H1 (cell line): ENCODE measurements around the gene ABHD4. TPM values are rescaled to one million over a fixed set of nuclear protein-coding genes. Genes with fewer than 3 reads are reported as not detected.
"Not testable (repeated sequence)": the region's sequence is repeated elsewhere in the genome, so short reads cannot be mapped to it uniquely, and the experiment has no call there.

Experiments used
- CTCF ChIA-PET: fragments of 300-600 bp; sonication (Branson Sonifier 250); formaldehyde crosslinking; loops from one replicate; lab custom pipeline; 2021; ENCODE audit not compliant: partially characterized antibody; lab: Charles Lee
- POLR2A ChIA-PET: fragments of 300-600 bp; sonication (Branson Sonifier 250); formaldehyde crosslinking; loops from one replicate; lab custom pipeline; 2021; ENCODE audit warnings: inconsistent platforms; ENCODE audit not compliant: partially characterized antibody; lab: Charles Lee
- DNase-seq, 2 experiments: peaks; one replicate each; pipeline versions ENCODE4 v3.0.0 to v3.0.0-alpha.2; 2010 to 2022; ENCODE audit warnings: low spot score in 2 of 2, low read depth in 1 of 2, mixed read lengths in 1 of 2
- FAIRE-seq: peaks from 2 replicates; lab custom pipeline; 2011; peaks lifted over from hg19 to GRCh38; lab: Jason Lieb, UNC
- H2AFZ ChIP-seq: 2 replicates; pipeline ENCODE4 v1.8.1; 2012; ENCODE audit warnings: low read length, inconsistent platforms
- H2AK5ac ChIP-seq: 2 replicates; pipeline ENCODE4 v1.6.1; 2013; ENCODE audit warnings: low read depth, low read length
- H2BK120ac ChIP-seq: replicated peaks from 2 replicates; pipeline ENCODE3; 2013; ENCODE audit warnings: low read depth, low read length, inconsistent platforms
- H2BK12ac ChIP-seq: 2 replicates; pipeline ENCODE4 v1.6.1; 2013; ENCODE audit warnings: low read depth, low read length
- H2BK15ac ChIP-seq: 2 replicates; pipeline ENCODE4 v1.6.1; 2013; ENCODE audit warnings: low read length
- H2BK20ac ChIP-seq: 2 replicates; pipeline ENCODE4 v1.6.1; 2013; ENCODE audit warnings: low read length
- H2BK5ac ChIP-seq: 2 replicates; pipeline ENCODE4 v1.6.1; 2013; ENCODE audit warnings: low read depth, low read length
- H3K14ac ChIP-seq: 2 replicates; pipeline ENCODE4 v1.6.1; 2013; ENCODE audit warnings: inconsistent platforms; ENCODE audit not compliant: insufficient read length
- H3K18ac ChIP-seq: 2 replicates; pipeline ENCODE4 v1.6.1; 2013; ENCODE audit warnings: low read length; ENCODE audit errors: extremely low read depth
- H3K23ac ChIP-seq: 2 replicates; pipeline ENCODE4 v1.6.1; 2013; ENCODE audit warnings: inconsistent platforms; ENCODE audit not compliant: insufficient read length
- H3K23me2 ChIP-seq: 2 replicates; pipeline ENCODE4 v1.6.1; 2013; ENCODE audit warnings: low read depth, low read length
- H3K27ac ChIP-seq: 2 replicates; pipeline ENCODE4 v1.6.1; 2011; ENCODE audit warnings: low read depth, low read length, inconsistent platforms
- H3K27me3 ChIP-seq, 4 experiments: replicated peaks in 1 of 4; 1 replicate in 1 of 4; 2 replicates in 3 of 4; pipeline versions ENCODE4 v1.6.1 to v1.8.1; 2011 to 2013; ENCODE audit warnings: low read length in 3 of 4, mild to moderate bottlenecking in 3 of 4, inconsistent platforms in 2 of 4, mixed read lengths in 2 of 4, moderate library complexity in 1 of 4; ENCODE audit not compliant: control insufficient read depth in 3 of 4, insufficient read depth in 3 of 4; ENCODE audit errors: extremely low read depth in 1 of 4
- H3K36me3 ChIP-seq, 4 experiments: 2 replicates each; pipeline versions ENCODE4 v1.6.1 to v1.8.1; 2011 to 2013; ENCODE audit warnings: mild to moderate bottlenecking in 4 of 4, low read length in 3 of 4, moderate library complexity in 2 of 4, control low read depth in 1 of 4, inconsistent platforms in 1 of 4; ENCODE audit not compliant: insufficient read depth in 4 of 4, control insufficient read depth in 2 of 4
- H3K4ac ChIP-seq: replicated peaks from 2 replicates; pipeline ENCODE3; 2013; ENCODE audit warnings: low read length, low read depth, mixed read lengths, inconsistent platforms; ENCODE audit not compliant: insufficient read length
- H3K4me1 ChIP-seq, 4 experiments: replicated peaks in 1 of 4; 1 replicate in 1 of 4; 2 replicates in 3 of 4; pipeline versions ENCODE4 v1.6.1 to v1.8.1; 2011 to 2013; ENCODE audit warnings: low read length in 3 of 4, inconsistent platforms in 2 of 4, mixed read lengths in 1 of 4; ENCODE audit not compliant: insufficient read depth in 4 of 4, control insufficient read depth in 3 of 4
- H3K4me2 ChIP-seq, 2 experiments: 2 replicates each; pipeline versions ENCODE4 v1.6.1 to v1.8.1; 2011 to 2013; ENCODE audit warnings: low read depth in 2 of 2, low read length in 2 of 2, control low read depth in 1 of 2, inconsistent platforms in 1 of 2, mild to moderate bottlenecking in 1 of 2; ENCODE audit not compliant: insufficient read depth in 1 of 2
- H3K4me3 ChIP-seq, 4 experiments: fragments of 200-600, 300-600 bp in 1 of 4; sonication (generic), shearing (Covaris generic), sonication (Bioruptor Twin) in 1 of 4; 2 replicates each; pipeline versions ENCODE4 v1.5.1 to v1.8.1; 2011 to 2016; ENCODE audit warnings: low read length in 4 of 4, low read depth in 3 of 4, control low read depth in 2 of 4, inconsistent platforms in 2 of 4, mild to moderate bottlenecking in 2 of 4, mixed read lengths in 1 of 4, moderate library complexity in 1 of 4; ENCODE audit not compliant: insufficient read depth in 2 of 4; ENCODE audit errors: extremely low read depth in 1 of 4
- H3K56ac ChIP-seq: replicated peaks from 2 replicates; pipeline ENCODE3; 2013; ENCODE audit warnings: low read depth, mild to moderate bottlenecking, mixed read lengths, low read length, inconsistent platforms; ENCODE audit not compliant: insufficient read length
- H3K79me1 ChIP-seq: 2 replicates; pipeline ENCODE4 v1.6.1; 2013; ENCODE audit warnings: low read depth, low read length, control low read depth
- H3K79me2 ChIP-seq, 2 experiments: 2 replicates each; pipeline versions ENCODE4 v1.6.1 to v1.8.1; 2012 to 2013; ENCODE audit warnings: low read length in 2 of 2, mild to moderate bottlenecking in 2 of 2, inconsistent platforms in 1 of 2; ENCODE audit not compliant: insufficient read depth in 2 of 2, control insufficient read depth in 1 of 2
- H3K9ac ChIP-seq, 4 experiments: replicated peaks in 1 of 4; 1 replicate in 1 of 4; 2 replicates in 3 of 4; pipeline versions ENCODE4 v1.6.1 to v1.8.1; 2011 to 2013; ENCODE audit warnings: low read depth in 3 of 4, low read length in 3 of 4, control low read depth in 2 of 4, mild to moderate bottlenecking in 2 of 4, moderate library complexity in 2 of 4, inconsistent platforms in 1 of 4; ENCODE audit errors: extremely low read depth in 1 of 4
- H3K9me3 ChIP-seq, 2 experiments: 2 replicates each; pipeline versions ENCODE4 v1.6.1 to v1.8.1; 2012 to 2013; ENCODE audit warnings: mild to moderate bottlenecking in 2 of 2, moderate library complexity in 2 of 2, control low read depth in 1 of 2, inconsistent platforms in 1 of 2, low read depth in 1 of 2, low read length in 1 of 2, mixed read lengths in 1 of 2; ENCODE audit not compliant: insufficient read depth in 2 of 2
- H4K20me1 ChIP-seq, 2 experiments: replicated peaks in 1 of 2; 2 replicates each; pipeline versions ENCODE3 to v1.8.1; 2011 to 2013; ENCODE audit warnings: inconsistent platforms in 2 of 2, low read length in 2 of 2, mild to moderate bottlenecking in 1 of 2; ENCODE audit not compliant: insufficient read depth in 2 of 2, control insufficient read depth in 1 of 2
- H4K5ac ChIP-seq: 2 replicates; pipeline ENCODE4 v1.6.1; 2013; ENCODE audit warnings: low read length, low read depth, mixed read lengths, inconsistent platforms; ENCODE audit not compliant: insufficient read length
- H4K8ac ChIP-seq: 2 replicates; pipeline ENCODE4 v1.8.0; 2013; ENCODE audit warnings: mild to moderate bottlenecking, moderate library complexity, low read length, inconsistent platforms; ENCODE audit not compliant: insufficient read depth; ENCODE audit errors: extremely low read depth
- H4K91ac ChIP-seq: replicated peaks from 2 replicates; pipeline ENCODE3; 2013; ENCODE audit warnings: low read length, mixed read lengths, inconsistent platforms; ENCODE audit not compliant: insufficient read length
- WGBS, 2 experiments: shearing (Covaris generic) in 1 of 2; methylation state at CpG; one replicate each; pipeline versions ENCODE4 v1.1.6 to v1.1.7; 2013 to 2015; ENCODE audit warnings: low lambda C conversion rate in 2 of 2, mixed read lengths in 2 of 2, inconsistent platforms in 1 of 2, low coverage in 1 of 2, missing lambda C conversion rate in 1 of 2; ENCODE audit not compliant: insufficient replicate concordance in 2 of 2, insufficient coverage in 1 of 2, insufficient read length in 1 of 2; ENCODE audit errors: extremely low coverage in 1 of 2, missing lambda C conversion rate in 1 of 2; 5-methylcytosine and 5-hydroxymethylcytosine counted together
- polyA plus RNA-seq, 7 experiments: library from polyadenylated mRNA; depleted of rRNA in 3 of 7; stranded (reverse) in 5 of 7; unstranded in 2 of 7; fragments of >200 nt in 5 of 7; fragments of 200-250 nt in 2 of 7; gene quantifications; 1 replicate in 5 of 7; 2 replicates in 1 of 7; 4 replicates in 1 of 7; pipeline versions ENCODE4 v1.2.1 to v1.2.3, GENCODE V29; 2011 to 2013; ENCODE audit warnings: missing spikeins in 2 of 7, mixed read lengths in 2 of 7
- total RNA-seq: library from RNA; stranded (reverse); fragmentation: NEBNext Ultra II Directional; extraction: Animal tissue kit (Norgen Biotek cat#: 25700); gene quantifications from 2 replicates; pipeline ENCODE4 v1.2.1, GENCODE V29; 2021

The ABHD4 gene
- total and polyA plus RNA-seq, 2 of the 8 experiments (the other 6 are each of a cell fraction or from before 2014, with no cell fraction given): 32.4 to 42.9 TPM

DNA sequence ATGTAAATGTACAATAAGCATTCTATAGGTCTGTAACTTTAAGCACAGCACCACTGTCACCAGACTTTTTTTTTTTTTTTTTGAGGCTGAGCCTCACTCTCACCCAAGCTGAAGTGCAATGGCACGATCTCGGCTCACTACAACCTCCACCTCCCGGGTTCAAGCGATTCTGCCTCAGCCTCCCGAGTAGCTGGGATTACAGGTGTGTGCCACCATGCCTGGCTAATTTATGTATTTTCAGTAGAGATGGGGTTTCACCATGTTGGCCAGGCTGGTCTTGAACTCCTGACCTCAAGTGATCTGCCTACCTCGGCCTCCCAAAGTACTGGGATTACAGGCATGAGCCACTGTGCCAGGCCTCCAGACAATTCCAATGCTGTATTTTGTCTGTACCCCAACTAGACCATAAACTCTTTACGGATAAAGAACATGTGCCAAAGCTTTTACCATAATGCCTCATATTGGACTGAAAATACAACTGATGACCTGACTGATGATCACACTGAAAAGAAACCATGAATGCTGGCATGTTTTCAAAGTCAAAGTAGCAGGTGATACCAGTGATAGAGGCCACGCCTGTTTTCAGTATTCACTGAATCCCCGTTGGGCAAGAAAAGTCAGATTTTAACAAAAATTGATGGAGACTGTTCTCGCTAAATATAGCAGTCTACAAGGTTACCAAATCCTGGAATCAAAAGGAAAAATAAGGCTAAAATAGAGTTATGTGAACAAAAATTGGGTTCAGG lies 10.2 kb upstream of the ABHD4 start:
- FAIRE-seq, H2BK120ac ChIP-seq, H3K36me3 ChIP-seq, H3K4ac ChIP-seq, H3K23ac ChIP-seq, H3K18ac ChIP-seq, H2BK20ac ChIP-seq, H2BK12ac ChIP-seq, H4K5ac ChIP-seq, H3K23me2 ChIP-seq, H3K4me1 ChIP-seq, H4K91ac ChIP-seq, H2BK5ac ChIP-seq, H3K56ac ChIP-seq, H3K79me1 ChIP-seq, H3K27me3 ChIP-seq, H2BK15ac ChIP-seq, H2AFZ ChIP-seq, H4K8ac ChIP-seq, H3K27ac ChIP-seq, H4K20me1 ChIP-seq, DNase-seq, H2AK5ac ChIP-seq, H3K9me3 ChIP-seq, H3K14ac ChIP-seq: not testable (repeated sequence)
- Histone ChIP-seq H3K4me3 (peak overlapping the region; percentile 81 to 99 (median 98); a peak in 7 of 8 replicates), H3K9ac (peak overlapping the region in 1 of 4 experiments; percentile 8; a peak in 1 of 7 replicates), H3K4me2 (peak overlapping the region; percentile 74 to 88), H3K79me2 (peaks cover 5 to 53% of the 10 kb centered on the region in 2 experiments)
- POLR2A ChIA-PET: interaction anchor here (0.6 to 2.7 kb wide), 5 partner anchors 10 to 204 kb away, joined by 3 to 22 read pairs (median 3); partner anchors contain the start of gene ABHD4
- CTCF ChIA-PET: interaction anchor here (0.6 to 3.0 kb wide), 6 partner anchors 17 to 376 kb away, joined by 3 to 14 read pairs (median 3); partner anchors contain the start of gene OR6J1
- WGBS, 2 experiments: 92% methylated on average over 10 of the region's 10 CpGs; no CpG with 5 or more reads in 1 of the 2 experiments
